Measurements from ENCODE around the gene CWC27.
"Not testable (repeated sequence)": the region's sequence is repeated elsewhere in the genome, so short reads cannot be mapped to it uniquely, and the experiment has no call there.

CWC27 gene

DNA sequence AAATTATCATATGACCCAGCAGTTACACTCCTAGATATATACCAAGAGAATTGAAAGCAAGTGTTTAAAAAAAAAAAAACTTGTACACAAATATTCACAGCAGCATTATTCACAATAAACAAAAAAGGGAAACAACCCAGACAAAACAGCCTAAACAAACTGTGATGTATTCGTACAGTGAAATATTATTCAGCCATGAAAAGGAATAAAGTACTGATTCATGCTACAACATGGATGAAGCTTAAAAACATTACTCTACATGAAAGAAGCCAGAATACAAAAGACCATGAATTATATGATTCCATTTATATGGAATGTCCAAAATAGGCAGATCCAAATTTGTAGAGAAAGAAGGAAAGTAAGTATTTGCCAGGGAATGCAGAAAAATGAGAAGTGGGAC lies 161.1 kb downstream of the CWC27 start:
- no peak for DNase-seq

DNA sequence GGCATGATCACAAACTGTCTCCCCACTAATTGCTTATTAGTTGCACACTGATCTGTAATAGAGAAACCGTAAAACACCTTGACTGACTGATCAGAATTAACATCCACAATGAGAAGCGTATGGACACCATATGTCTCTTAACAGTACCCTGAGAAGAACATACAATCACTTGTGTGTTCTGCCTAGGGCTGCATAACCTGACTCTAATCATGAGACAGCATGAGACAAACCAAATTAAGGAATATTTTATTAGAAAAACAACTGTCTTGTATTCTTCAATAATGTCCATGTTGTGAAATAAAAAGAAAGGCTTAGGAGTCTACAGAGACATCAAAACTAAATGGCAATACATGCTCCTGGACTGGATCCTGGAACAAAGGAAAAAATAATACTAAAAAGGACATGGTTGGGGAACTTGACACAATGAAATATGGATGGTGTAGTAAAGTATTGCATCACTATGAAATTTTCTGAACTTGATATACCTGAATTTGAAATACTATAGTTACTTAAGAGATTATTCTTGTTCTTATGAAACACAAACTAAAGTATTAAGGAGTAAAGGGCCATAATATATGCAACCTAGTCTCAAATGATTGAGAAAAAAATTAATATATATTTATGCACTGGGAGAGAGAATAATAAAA lies 162.1 kb downstream of the CWC27 start:
- no peak for DNase-seq

DNA sequence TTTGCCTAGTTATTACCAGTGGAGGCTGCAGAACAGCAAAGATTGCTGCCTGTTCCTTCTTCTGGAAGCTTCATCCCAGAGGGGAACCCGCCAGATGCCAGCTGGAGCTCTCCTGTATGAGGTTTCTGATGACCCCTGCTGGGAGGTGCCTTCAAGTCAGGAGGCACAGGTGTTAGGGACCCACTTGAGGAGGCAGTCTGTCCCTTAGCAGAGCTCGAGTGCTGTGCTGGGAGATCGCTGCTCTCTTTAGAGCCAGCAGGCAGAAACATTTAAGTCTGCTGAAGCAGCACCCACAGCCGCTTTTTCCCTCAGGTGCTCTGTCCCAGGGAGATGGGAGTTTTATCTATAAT lies 170.7 kb downstream of the CWC27 start:
- not testable (repeated sequence) for DNase-seq

DNA sequence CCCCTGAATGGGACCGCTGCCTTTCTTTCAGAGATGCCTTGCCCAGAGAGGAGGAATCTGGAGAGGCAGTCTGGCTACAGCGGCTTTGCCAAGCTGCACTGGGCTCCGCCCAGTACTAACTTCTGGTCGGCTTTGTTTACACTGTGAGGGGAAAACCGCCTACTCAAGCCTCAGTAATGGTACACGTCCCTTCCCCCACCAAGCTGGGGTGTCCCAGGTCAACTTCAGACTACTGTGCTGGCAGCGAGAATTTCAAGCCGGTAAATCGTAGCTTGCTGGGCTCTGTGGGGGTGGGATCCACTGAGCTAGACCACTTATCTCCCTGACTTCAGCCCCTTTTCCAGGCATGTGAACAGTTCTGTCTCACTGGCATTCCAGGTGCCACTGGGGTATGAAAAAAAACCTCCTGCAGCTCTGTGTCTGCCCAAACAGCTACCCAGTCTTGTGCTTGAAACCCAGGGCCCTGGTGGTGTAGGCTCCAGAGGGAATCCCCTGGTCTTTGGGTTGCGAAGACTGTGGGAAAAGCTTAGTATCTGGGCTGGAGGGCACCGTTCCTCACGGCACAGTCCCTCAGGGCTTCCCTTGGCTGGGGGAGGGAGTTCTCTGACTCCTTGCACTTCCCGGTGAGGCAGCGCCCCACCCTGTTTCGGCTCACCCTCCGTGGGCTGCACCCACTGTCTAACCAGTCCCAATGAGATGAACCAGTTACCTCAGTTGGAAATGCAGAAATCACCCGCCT lies 171.2 kb downstream of the CWC27 start:
- DNase-seq, result no peak

DNA sequence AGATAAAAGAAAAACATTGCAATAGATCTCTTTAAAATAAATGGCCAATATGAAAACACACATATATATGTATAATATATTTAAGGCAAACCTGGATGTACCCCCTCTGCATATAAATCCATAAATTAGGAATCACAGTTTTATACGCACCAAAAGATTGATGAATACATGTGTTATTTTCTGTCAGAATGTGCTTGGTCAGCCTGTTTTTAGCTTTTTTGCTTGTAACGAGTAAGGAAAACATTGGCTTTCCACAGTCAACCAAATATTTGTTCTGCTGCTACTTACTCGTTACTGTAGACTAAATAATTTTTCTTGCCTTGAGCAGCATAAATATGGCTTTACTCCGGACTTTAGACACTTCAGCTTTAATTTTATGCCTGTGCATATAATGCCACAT lies 173.7 kb downstream of the CWC27 start:
- DNase-seq, result no peak

DNA sequence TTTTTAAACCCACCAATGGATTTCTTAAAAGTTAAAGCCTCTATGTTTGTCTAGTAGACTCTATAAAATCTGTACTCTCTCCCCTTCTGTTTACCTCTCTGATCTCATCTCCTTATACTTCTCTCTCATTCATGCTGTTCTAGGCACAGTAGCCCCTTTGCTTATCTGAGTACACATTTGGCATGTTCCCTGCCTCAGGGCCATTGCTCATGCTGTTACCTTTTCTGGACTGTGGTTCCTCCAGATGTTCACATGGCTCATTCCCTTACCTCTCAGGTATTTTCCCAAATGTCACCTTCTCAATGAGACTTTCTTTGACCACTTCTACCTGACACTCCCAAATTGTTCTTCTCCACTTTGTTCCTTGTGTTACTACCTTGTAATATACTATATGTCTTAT lies 176.1 kb downstream of the CWC27 start:
- no peak for DNase-seq

DNA sequence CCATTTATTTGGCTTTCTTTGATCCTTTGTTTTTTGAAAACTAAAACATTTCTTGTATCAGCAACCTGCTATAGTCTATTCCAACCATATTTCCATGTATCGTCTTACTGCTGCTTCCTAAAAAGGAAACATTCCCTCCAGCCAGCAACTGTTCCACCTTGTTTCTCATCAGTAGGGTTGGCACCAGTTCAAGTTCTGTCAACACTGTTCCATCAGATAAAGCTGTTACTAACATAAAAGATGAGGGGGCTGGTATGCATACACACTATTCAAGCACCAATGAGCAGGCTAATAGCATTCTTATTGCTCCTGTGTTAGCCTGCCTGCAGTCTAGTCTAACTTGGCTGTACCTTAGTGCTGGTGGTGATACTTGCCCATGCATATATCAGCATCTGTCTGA lies 178.3 kb downstream of the CWC27 start:
- DNase-seq, result no peak

DNA sequence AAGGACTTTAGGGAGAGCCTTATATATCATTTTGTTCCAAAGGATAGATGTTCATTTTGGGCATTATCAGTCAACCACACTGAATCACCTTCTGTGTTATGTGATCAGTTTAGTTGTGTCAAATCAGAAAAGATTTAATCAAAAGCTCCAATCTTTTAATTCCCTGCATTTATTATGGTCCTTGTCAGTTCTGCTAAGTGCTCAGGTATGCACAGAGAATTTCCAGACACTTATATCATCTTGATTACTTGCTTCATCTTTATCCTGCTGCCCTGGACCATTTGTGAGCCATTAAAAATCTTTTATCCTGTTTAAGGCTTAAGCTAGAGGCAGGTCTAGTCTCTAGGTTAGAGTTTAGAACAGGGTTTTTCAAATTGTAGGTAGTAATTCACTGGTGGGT lies 179.1 kb downstream of the CWC27 start:
- DNase-seq, result no peak

DNA sequence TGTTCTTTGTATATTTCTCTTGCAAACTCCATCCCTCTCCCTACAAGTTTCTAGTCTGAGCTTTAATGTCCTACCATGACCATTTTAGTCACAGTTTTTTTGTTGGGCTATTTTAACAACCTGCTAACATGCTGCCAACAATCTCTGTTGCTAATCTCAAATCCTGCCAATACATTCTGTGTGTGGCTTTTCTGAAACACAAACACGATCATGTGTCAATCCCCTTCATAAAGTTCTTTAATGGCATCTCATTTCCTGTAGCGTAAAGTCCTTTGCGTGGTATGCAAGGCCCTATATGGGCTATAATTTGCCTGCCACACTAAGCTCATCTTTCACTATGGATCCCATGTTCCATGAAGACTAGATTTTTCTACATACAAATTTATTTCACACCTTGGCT lies 180.6 kb downstream of the CWC27 start:
- no peak for DNase-seq

DNA sequence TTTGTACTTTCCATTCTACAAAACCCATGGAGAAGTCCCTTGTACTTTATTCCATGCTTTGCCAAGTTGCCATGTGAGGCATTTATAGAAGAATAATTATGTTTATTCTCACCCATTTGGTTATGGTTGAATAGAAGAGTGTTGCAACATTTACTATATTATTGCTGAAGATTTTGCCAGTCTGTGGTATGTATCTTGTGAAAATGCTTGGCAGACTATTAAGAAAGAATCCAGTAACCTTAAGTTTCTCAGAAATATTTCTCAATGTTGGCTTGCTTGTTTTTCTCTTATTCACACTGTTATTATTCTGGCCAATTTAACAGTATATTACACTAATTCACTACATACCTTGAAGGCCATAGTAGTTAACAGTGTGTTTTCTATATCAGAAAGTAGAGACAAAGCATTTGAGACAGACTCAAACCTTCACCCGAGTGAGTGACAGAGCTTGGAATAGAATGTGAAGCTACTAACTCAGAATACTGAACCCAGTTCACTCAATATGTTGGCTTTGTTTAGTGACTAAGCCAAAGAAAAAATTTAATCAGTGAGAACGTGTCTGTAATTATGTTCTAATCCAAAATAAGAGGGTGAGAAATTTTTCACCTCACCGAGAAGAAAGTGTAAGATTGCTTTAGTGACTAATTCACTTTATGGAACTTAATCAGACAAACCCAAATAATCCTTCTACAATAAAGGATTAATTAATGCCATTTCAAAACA lies 184.4 kb downstream of the CWC27 start:
- no peak for DNase-seq

DNA sequence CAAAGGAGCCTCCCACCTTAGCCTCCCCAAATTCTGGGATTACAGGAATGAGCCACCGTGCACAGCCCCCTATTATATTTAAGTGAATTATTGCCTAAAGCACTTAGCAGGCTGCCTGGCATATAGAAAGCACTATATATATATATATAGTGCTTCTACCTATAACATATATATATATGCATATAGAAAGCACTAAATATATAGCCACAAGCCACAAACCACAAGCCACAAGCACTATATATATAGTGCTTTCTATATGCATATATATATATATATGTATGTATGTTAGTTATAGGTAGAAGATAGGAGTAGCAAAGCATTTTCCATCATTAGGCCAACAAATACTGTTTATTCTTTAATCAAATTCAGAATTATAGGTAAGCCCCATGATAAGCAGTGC lies 185.8 kb downstream of the CWC27 start:
- no peak for DNase-seq

DNA sequence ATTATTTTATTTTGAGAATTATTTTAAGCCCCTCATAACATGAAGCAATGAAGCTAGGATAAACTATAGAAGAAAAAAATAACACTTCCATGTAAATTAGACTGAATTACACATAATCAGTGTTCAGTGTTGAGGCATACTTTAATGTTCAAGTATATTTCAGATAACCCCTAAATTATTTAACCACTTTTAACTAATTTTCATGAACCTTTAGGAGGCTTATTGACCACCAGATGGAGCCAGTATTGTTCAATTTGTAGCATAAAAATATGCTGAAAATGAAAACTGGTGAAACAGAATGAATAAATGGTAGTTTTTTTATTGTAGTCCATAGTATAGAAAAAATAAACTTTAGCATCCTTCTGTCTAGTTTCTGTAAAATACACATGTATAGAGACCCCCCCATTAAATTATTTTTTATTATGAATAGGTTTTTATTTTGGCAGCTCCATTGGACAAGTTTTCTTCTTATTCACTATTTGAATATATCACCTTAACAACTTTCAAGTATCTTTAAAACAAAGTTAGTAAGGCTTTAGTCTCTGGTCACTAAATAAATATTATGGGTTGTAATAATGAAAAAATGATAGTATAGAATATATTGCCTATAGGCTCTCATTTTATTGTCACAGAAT lies 190.1 kb downstream of the CWC27 start:
- peak in 1 of 2 donors; percentile 25 for DNase-seq

DNA sequence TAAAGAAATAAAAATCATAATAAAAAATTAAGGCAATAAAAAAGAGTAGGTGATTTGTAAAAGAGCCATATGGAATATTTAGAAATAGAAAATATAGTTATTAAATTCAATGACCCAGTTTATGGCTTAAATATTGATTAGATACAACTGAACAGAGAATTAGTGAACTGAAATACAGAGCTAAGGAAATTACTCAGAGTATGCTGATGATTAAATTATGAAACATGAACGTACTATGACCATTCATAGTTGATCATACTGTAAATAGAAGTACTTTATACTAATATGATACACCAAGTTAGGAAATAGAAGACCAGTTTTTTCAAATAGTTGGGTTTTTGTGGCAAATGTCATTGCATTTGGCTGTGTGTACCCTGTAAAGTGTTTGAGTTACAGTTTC lies 194.5 kb downstream of the CWC27 start:
- DNase-seq, result no peak

DNA sequence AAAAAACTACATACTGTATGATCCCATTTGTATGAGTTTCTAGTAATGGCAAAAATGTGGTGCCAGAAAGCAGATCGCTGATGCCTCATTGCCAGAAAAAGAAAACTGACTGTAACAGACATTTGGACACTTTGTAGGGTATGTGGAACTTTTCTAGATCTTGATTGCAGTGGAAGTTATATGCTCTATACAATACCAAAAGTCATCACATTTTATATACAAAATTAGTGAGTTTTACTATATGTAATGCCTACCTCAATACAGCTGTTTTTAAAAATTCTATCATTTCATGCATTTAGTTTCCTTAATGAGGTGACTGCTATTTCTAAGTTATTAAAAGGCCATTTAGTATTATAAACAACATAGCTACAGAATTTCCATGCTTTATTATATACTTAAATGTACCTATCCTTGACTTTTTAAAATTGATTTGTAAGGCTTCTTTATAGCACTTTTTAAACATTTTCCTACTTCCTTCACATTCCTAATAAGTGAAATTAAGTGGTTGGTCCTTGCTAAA lies 199.9 kb downstream of the CWC27 start:
- DNase-seq, result no peak

DNA sequence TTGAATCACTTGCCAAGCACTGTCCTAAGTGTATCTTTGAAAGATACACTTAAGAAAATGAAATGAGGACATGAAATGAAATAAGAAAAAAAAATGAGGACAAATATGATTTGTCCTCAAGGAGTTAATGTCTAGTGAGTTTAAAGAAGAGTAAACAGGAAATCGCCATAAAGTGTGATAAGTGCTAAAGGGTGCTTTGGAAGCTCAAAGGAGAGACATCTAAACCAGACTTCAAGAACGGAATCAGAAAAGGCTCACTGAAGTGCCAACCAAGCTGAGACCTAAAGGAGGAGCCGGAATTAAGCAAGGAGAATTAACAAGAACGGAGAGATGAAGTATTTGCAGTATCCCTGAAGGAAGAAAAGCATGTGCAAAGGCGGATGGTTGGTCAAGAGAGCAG lies 200.8 kb downstream of the CWC27 start:
- DNase-seq, result no peak

DNA sequence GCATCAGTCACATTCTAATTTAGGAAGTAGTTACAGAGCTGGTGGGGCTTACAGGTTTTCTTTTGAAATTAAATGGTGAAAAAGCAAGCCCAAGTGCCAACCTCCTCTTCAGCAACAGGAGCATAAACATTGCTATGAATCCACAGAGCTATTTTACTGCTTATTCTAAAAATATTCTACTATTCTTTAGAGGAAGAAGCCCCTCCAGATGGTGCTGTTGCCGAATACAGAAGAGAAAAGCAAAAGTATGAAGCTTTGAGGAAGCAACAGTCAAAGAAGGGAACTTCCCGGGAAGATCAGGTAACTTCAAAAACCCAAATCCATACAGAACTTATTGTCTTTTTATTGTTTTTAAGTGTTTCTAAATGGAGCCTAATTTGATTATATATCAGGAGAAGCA lies 202.8 kb downstream of the CWC27 start:
- DNase-seq, result no peak

DNA sequence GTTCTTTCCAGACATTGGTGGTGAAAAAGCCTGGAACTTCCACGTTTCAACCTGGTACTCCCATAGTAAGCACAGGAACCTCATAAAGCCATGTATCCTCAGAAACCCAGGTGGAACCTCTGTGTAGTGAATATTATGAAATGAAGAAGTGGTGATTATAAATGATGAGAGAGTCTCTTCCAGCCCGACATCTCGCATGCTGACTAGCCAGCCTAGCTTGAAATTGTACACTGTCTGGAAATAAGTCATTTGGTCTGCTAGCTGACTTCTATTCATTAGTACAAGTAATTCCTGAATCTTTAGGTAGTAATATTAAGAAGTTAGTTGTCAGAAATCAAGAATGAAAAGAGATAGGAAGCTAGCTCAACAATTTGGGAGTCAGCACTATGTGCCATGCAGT lies 203.3 kb downstream of the CWC27 start:
- no peak for DNase-seq

DNA sequence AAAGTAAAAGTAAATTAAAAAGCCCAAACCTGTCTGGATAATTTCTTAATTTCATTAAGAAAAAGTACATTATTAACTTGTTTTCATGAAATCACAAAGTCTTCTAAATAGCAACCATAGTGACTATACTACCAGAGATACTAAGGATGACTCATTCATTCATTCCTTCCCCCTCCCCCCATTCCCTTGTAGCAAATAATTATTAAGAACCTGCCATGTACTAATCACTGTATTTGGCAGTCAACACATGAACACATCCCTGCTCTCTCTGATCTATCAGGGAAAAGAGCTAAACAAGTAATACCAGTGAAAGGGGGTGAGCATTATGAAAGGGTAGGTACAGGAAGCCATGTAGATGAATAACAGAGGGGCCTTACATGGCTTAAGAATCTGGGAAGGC lies 203.9 kb downstream of the CWC27 start:
- no peak for DNase-seq

DNA sequence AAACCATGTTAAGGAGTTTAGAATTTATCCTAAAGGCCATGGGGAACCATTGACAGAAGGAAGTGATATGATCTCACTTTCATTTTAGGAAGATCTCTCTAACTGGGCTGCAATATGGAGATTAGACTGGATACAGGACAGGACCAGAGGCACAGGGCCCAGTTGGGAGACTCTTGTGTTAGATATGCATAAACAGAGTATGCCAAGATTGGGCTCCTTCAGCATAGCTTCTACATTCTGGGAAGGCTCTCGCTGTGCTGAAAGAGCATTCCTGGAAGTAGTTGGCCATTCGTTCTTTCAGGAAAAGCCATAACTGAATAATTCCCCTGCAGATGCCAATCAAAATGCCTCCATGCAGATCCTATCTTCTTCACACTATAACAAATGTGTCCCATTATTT lies 204.5 kb downstream of the CWC27 start:
- DNase-seq, result no peak

DNA sequence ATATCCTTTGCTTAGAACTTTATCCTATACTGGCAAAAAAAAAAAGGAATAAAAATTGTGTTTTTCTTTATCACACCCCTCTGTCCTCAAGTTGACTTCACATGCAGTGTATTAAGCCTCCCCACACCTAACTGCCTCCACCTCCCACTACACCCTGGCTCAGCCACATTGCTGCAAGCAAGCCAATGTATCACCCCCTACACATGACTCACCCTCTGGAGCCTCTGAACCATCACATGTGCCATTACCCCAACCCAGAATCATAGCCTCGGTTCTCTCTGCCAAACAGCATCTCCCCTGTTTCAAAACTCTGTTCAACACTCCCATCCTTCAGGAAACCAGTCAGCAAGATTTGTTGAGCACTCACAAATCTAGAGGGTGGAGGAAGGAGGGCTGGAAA lies 209.0 kb downstream of the CWC27 start:
- DNase-seq, result no peak

DNA sequence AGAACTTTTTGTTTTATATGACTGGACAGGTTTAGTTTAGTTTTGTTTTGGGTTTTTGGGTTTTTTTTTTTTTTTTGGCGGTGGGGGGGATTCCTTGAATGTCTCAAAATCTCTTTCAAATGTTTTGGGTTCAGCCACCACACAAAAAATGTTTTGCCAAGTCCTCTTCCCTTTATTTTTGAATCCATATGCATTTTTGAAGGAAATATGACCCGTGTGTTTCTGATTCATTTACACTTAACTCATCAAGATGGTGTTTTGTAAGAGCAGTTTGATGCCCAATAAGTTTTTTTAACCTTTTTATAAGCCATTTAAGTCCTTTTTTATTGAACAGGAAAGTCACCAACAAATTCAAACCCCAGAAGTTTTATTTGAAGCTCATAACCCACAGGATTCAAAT lies 209.8 kb downstream of the CWC27 start:
- no peak for DNase-seq

DNA sequence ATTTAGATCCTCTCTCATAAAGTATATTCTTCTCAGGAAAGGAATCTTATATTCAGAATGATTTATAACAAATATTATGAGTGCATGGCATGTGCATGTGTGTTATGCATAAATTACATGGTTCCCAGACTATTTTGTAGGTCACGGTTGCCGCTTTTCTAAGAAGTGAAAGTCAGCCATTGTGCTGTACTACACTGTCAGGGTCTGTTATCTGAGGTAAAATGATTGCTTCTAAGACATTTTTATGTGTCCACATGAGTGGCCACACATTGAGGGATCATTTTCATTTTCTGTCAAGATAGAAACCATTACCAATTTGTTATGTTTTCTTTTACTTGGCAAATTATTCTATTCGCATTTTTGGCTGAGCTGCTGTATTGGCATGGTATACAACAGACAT lies 210.8 kb downstream of the CWC27 start:
- DNase-seq, result no peak

DNA sequence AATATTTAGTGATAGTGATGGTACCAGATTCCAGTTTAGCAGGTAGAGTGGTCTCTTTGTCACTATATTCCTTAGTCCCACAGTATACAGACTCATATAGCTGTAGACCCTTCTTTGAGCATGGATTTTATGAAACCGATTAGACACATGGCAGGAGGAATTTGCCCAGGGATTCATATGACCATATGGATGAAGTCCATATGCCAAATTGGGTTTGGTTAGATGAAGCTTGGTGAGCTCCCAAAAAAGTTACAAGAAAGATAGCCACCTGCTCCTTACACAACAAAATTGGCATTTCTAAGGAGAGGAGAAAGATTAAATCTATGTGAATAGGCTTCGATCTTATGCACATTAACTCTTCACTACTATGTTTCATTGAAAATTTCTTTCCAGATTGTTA lies 211.4 kb downstream of the CWC27 start:
- DNase-seq, result no peak

DNA sequence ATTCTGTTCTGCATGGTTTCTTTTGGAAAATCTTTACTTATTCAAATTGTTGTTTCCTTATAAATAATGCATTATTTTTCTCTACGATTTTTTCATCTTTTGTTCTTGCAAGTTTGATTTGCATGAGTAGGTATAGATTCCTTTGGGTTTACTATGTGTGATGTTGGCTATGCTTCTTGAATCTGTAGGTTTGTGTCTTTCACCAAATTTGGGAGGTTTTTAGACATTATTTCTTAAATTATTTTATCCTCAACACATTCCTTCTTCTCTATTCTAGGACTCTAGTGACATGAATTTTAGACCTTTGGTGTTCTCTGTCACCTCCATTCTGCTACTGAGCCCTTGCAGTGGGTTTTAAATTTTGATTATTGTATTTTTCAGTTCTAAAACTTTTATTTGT lies 219.0 kb downstream of the CWC27 start:
- no peak for DNase-seq

All from hippocampal formation (tissue), 2 donors.